HG03378 (cell line): ENCODE data around the gene CMSS1.

Experiments
- ATAC-seq: cut with Tn5 transposase; IDR thresholded peaks from one replicate; pipeline ENCODE4 v1.9.1; 2021; ENCODE audit warnings: mild to moderate bottlenecking, moderate library complexity; ENCODE audit not compliant: unreplicated experiment

The CMSS1 gene

DNA sequence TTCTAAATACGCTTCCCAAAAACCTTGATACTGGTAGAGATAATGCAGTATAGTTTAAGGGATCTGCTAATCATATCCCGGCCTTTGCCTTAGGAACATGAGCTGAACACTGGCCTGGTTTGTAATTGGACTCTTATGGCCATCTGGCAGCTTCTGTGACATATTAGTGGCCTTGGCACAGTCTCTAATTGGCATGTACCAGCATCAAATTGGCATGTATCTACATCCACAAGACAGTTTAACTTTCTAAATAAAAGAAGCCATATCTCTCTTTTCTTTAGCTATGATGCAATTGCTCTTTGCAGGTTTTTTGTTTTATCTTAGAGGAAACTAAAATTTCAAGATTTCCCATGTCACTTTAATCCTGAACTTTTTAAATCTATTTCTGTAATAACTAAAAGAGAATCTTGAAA lies 341.3 kb downstream of the CMSS1 start:
- ATAC-seq = no peak

DNA sequence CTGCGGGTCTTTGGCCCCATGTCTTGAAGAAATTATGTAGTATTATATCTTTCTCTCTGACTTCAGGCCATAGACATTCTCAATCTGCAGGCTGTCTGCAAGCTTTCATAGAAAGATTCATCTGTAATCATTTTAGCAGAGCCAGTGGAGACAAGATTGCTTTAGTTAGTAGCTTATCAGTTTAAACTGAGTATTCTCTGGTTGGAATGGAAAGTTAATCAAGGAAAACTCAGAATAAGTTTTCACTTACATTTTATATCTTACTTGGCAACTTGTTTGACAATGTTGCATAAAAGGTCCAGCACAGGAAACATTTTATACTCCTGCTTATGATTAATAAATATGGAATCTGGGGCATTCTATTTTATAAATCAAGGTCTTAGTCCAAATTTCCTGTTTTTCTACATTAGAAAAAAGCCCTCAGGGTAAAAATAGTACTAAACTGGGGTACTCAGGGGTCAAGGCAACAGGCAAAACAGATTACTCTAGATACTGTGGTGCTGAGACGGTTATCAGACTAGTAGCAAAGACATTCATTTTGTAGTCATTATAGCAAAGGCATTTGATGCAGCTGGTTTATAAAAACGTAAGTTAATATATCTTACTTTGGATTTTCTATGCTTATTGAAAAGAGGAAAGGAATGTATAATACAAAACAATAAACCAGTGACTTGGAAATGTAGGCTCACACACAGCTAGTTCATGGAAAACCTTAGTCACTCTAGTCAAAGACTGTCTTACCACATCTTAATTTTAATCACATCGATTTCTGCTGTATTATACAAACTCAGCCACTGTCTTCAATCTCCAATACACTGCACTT lies 341.9 kb downstream of the CMSS1 start:
- ATAC-seq = no peak

DNA sequence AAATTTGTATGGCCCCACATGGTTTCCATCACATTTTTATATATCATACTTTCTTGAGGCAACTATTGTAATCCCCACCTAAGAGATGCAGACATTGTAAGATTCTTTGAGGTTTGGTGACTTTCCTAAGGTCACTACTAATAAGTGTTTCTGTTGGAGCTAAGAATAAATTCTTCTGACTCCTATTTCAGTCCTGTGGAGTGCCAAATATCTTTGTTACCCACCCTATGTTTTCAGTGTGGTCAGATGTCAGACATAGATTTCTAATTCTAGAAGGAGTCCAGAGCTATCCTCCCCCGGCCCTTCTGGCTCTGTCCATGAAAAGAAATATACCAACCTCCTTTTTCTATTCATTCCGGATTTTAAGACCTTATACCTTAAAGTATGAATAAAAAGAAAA lies 342.9 kb downstream of the CMSS1 start:
- no peak for ATAC-seq

DNA sequence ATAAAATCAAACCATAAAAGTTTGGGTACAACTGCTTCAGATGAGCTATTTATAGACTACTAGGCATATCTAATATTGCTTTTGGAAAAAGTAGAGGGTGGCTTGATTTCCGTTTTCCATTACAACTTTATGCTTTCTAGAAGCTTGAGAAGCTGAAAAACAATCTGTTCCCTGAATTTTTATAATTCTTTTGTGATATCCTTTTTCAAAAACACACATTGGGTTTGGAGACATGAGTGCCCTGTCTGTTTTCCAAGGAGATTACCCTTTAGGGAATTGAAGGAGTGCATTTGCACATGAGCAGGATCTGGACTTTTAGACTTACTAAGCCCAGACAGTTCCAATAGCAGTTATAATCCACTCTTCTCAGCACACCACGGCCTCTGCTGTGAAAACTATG lies 346.1 kb downstream of the CMSS1 start:
- no peak for ATAC-seq

DNA sequence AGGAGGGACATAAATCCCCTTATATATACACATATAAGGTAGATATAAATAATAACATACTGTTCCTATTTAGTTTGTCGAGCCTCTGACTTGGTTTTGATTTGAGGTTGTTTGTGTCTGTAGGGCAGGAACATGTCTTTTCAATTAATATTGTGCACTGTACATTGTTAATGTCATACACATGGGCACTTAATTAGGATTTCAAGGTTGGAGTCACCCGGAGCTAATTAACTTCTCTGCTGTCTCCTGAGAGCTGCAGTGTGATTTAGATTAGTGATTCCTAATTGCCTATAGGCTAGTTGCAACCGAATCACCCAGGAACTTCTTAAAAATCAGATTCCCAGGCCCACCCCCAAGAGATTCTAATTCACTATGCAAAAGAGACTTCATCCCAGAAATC lies 347.1 kb downstream of the CMSS1 start:
- ATAC-seq = no peak

DNA sequence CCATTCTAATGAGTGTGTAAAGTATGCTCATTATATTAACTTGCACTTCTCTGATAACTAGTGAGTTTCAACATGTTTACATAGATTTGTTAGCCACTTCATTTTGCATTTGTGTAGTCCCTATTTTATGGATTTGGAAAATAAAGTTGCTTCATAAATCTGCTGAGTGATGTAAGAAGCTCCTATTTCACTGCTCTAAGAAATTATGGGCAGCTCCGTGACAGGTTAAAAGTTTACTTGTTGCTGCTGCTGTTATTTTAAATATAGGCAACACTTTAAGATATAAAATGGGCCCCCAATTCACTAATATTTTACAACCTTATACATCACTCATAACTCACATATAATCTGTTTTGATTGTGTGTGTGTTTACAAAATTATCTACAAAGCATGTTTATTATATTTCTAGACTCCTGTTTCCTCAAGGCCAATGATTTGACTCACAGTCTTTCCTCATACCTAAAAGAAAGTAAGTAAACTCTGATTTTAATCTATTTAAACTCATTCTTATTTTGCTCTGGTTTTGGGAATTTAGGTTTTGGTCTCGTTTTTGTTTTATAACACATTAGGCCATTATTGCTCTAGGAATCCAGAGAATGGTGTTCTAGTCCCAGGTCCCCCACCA lies 348.4 kb downstream of the CMSS1 start:
- ATAC-seq = no peak

DNA sequence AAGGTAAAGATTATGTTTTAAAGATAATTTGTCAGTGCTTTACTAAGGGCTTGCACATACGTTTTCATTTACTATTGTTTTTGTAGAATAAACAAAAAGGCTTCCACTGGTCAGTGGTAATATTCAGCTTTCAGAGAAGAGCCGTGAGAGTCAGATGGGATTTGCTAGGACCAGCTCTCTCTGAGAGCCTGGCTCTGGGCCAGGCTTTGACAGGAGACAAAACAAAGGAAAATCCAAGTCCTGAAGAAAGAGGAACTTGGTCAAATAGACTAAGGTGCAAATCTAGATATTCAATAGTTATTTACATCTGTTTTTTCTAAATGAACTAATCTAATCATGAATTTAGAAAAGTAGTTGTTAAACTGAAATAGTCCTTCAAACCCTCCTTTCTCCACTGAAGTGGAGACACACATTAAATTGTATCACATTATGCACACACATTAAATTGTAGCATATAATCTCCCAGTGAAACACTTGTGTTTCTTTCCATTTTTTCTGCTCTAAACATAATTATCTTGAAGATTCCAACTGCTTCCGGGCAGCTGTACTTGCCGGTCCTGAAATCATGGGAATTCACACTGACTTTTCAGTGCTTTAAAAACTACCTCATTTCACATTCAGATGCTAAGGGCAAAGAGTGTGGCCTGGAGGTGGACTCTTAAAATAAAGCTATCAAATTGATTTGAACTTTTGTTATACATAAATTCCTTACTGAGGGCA lies 351.7 kb downstream of the CMSS1 start:
- no peak for ATAC-seq

DNA sequence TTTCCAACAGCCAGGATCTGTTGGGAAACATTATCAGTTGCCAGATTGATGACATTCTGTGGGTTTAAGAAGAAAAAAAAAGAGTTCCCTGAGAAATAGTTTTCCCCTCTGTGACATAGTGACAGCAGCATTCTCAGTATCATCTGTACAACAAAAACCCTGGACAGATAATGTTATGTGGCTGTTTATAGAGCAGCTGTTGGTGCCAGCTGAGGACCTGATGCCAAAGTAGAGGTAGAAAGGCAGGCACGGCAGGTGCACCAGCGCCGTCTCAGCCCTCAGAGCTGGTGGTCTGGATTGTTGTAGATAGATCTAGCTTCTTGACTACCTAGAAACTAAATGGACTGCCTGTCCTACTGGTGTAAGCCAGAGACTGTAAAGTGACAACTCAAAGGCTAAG lies 352.8 kb downstream of the CMSS1 start:
- ATAC-seq = no peak

DNA sequence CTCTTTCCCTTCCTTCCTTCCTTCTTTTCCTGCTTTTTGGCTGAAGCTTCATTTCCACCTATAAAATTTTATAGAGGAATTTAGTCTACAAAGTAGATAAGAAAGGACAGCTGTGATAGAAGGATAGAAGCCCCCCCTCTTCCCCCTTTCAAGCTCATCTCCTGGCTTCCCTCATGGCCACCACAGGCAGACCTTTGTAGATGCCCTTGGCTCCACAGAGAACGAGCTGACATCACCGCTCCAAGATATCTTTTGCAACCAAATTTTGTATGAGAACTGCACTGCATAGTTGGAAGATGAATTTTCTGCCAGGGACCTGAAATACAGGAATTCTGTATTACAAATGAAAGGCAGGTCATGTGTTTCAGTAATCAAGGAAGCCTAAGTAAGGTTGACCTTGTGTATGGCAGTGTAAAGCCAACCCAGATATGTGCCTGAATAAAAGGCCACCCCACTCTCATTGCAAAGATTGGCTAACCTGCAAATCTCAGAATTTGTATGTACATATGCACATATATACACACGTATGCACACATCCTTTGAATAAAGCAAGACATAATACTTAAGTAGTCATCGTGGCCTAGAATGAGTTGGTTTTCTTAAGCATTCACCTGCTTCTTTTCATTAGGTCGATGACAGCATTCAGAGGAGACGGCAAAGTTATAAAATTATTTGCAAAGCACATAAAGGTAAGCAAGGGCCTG lies 353.7 kb downstream of the CMSS1 start:
- no peak for ATAC-seq

DNA sequence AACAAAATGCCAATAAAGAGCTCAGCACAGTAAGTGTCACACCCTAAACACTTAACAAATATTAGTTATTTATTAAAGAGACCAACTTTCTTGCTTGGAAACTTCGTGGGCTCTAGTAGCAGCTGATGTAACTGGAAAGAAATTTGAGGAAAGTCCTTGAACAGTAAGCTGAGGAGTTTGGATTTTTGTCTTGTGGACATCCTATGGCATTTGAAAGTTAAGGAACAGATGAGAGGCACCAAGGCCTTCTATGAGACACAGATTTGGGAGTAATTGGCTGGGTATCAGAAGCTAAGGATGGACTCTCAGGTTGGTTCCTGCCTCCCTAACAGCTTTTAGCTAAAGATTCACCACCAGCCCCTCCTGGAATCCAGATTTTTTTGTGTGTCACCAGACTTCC lies 356.3 kb downstream of the CMSS1 start:
- ATAC-seq = no peak

DNA sequence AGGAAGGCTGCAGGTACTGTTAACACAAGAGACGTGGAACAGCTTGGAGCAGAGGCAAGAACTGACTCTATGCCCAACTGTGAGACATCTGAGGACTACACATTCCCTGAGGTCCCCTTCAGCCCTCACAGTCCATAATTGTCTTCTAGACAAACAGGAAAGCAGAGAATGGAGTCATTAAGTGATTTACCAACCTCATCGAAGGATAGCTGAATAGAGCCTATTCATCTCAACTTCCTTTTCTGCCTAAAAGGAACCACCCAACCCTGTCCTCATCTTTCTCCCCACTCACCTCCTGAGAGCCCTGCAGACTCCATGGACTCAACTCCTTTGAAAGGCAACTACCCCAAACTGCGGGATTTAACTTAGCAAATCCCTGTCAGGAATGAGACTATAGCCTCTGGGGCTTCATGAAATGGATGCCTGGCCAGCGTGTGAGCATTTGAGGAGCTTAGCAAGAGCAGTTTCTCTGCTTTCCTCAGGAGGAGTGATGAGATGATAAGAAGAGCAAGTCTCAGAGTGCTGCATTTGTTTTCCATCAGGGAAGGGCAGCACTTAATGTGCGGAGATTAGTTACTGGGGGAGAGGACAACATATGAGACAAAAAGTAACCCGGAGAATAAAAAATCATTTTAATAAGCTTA lies 358.1 kb downstream of the CMSS1 start:
- no peak for ATAC-seq

DNA sequence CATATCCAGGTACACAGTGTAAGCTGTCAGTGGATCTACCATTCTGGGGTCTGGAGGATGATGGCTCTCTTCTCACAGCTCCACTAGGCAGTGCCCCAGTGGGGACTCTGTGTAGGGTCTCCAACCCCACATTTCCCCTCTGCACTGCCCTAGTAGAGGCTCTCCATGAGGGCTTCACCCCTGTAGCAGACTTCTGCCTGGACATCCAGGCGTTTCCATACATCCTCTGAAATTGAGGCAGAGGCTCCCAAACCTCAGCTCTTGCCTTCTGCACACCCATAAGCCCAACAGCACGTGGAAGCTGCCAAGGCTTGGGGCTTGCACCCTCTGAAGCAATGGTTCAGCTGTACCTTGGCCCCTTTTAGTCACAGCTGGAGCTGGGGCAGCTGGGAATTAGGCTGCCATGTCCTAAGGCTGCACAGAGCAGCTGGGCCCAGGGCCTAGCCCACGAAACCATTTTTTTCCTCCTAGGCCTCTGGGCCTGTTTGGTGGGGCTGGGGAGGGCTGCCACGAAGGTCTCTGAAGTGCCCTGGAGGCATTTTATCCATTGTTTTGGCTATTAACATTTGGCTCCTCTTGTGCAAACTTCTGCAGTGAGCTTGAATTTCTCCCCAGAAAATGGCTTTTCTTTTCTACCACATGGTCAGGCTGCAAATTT lies 362.2 kb downstream of the CMSS1 start:
- no peak for ATAC-seq

DNA sequence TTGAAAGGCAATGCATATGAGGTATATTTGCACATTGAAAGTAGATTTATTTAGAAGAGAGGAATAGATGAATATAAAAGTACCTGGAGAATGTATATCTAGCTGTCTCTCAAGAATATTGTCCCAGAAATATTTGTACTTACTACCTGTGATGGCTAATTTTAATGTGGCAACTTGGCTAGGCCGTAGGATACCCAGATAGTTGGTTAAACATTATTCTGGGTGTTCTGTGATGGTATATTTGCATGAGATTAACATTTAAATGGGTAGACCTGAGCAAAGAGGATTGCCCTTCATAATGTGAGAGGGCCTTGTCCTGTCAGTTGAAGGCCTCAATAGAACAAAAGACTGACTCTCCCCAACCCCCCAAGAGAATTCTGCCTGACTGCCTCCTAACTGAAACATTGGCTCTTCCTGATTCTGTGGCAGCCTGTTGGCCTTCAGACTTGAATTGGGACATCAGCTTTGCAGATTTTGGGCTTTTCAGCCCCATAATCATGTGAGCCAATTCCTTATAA lies 366.0 kb downstream of the CMSS1 start:
- ATAC-seq = no peak

DNA sequence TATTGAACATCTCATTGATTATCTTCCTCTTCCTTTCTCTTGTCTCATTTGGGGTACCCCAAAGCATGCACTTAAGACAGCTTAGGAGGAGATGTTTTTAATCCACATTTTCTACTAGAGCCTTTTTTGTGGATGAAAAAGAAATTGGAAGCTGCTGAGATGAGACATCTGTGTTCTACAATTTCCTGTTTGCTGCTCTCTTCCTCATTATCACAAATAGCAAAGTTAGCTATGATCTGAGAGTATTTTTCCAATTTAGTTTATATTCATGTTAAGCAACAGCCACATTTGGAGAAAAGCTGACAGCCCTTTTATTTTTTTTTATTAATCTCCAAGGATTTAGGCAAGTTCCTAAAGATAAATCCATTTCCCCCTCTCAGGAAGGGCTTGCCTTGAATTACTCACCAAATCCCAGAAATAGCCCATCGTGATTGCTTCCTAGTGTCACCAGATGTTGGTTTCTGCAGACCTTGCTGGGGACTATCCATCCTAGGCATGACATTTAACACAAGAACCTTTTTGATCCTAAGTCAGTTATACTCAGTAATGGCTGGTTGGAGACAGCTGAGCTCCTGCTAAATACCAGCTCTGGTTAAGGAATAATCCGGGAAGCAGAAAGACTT lies 367.4 kb downstream of the CMSS1 start:
- ATAC-seq = no peak

DNA sequence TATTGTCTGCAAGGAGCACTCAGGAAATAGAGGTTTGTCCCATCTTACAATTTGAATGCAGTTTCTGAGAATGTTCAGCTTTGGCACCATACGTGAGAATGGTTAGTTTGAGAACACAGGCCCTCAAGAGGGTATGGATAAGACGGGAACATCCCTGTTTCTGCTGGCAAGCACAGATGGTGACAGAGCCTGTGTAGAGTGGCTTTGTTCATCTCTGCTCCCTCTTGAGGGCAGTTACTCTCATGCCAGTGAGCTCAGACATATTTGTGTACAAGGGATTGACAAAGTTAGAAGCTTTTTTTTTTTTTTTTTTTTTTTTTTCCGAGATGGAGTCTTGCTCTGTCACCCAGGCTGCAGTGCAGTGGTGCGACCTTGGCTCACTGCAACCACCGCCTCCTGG lies 368.2 kb downstream of the CMSS1 start:
- ATAC-seq = no peak

DNA sequence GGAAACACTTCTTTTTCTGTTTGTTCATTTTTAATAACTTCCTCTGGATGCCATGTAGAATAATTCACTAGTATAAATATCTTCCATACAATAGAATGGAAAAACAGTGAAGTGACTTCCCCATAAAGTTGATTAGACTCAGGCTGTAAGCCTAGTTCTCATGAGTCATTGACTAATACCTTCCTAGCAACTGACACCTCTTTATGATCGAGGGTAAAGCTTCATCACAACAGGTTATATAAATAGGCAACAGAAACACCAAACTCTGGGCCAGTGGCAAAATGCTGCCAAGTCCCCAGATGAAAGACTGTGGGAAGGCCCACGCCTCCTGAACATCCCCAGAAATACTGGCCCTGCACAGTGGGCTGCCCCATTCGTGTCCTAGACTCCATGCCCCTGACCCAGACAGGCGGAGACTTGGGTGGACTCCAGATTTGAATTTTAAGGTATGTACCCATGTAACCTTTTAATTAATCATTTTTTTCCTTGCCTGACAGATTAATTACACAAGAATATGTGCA lies 371.8 kb downstream of the CMSS1 start:
- no peak for ATAC-seq

DNA sequence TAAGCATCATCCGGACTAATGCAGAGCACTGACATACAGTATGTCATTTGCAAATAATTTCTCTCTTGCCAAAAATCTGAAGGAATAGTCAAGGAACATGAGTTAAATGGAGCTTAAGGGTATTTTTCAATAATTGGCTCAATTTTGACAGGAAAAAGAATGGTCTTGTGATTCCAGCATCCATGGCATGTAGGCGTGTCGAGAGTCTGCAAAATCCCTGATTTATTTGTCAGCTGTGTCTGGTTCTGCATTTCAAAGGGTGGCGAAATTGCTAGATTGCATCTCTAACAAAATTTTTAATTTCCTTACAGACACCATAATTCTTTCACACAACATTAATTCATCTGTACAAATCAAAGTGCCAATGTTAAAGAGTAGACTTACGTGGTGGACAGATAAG lies 377.7 kb downstream of the CMSS1 start:
- ATAC-seq = no peak

DNA sequence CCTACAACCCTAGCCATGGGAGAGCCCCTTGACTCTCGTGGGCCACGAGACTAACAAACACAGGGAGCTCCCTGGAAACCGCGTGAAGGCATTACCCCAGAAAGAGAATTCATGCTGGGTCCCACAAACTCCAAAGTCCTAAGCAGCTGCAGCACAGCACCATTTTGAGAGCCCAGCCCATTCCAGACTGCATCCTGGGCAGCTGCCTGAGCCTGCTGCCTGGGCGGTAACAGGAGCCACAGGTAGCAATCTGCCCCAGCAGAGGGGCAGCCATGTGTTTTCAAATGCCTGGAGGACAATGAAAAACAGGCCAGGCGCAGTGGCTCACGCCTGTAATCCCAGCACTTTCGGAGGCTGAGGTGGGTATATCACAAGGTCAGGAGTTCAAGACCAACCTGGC lies 380.2 kb downstream of the CMSS1 start:
- ATAC-seq = no peak

DNA sequence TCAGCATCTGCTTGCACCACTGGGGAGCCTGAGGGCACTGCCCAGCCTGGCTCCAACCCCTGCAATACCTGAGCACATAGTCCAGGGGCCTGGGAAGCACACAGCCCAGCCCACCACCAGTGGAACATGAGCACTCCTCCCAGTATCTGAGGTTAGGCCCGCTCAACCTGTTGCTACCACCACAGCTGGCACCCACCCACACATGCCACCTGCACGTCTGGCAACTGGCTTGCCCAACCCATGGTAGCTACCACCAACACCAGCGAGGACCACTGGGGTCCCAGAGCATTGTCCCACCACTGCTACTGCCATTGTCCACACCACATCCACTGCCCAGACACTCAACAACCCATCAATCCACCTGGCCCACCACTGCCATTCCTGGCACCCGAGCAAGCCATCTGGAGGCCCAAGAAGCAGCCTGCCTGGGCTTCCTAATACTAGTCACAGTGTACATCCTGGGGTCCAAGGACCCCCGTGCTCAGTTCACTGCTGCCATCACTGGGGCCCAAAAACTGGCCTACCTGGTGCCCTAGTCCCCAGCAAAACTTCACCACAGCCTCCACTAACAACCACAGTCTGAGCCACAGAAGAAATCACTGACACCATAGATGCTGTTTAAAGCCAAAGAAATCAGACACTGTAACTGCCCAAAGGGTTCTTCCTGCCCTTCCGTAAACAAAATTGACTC lies 381.1 kb downstream of the CMSS1 start:
- no peak for ATAC-seq
